ENCODE measurements around the gene SMARCA2.

The SMARCA2 gene

GRCh38 chr9:2227144-2227867, 212.2 kb downstream of the SMARCA2 start:
- no peak overlapping the region for H3K4me3 ChIP-seq (ENCODE audit: low read depth, low read length)
- TF ChIP-seq CTCF (IDR thresholded peaks at IDR 0.05; ENCODE audit: low read depth, low read length), result no peak

- TF ChIP-seq CTCF (IDR thresholded peaks at IDR 0.05; ENCODE audit: low read depth, low read length), result peak; percentile 39
- no peak overlapping the region for H3K4me3 ChIP-seq (ENCODE audit: low read depth, low read length)
These were observed 213.0 kb downstream of the SMARCA2 start for GRCh38 chr9:2228132-2228531.

- no peak for TF ChIP-seq CTCF (IDR thresholded peaks at IDR 0.05; ENCODE audit: low read depth, low read length)
- H3K4me3 ChIP-seq (ENCODE audit: low read depth, low read length), result no peak overlapping the region
These were observed 213.5 kb downstream of the SMARCA2 start for GRCh38 chr9:2228641-2229040.

- no peak overlapping the region for H3K4me3 ChIP-seq (ENCODE audit: low read depth, low read length)
These were observed 214.1 kb downstream of the SMARCA2 start for GRCh38 chr9:2229109-2229721.

GRCh38 chr9:2230362-2230761, 215.2 kb downstream of the SMARCA2 start:
- no peak overlapping the region for H3K4me3 ChIP-seq (ENCODE audit: low read depth, low read length)
- no peak for TF ChIP-seq CTCF (IDR thresholded peaks at IDR 0.05; ENCODE audit: low read depth, low read length)

More at GRCh38 chr9:2229109-2229721, 214.1 kb downstream of the SMARCA2 start:
- no peak for TF ChIP-seq CTCF (IDR thresholded peaks at IDR 0.05; ENCODE audit: low read depth, low read length)

GRCh38 chr9:2231101-2231500, 216.0 kb downstream of the SMARCA2 start:
- TF ChIP-seq CTCF (IDR thresholded peaks at IDR 0.05; ENCODE audit: low read depth, low read length), result no peak
- no peak overlapping the region for H3K4me3 ChIP-seq (ENCODE audit: low read depth, low read length)

- TF ChIP-seq CTCF (IDR thresholded peaks at IDR 0.05; ENCODE audit: low read depth, low read length), result no peak
- H3K4me3 ChIP-seq (ENCODE audit: low read depth, low read length), result no peak overlapping the region
These were observed 216.7 kb downstream of the SMARCA2 start for GRCh38 chr9:2231829-2232228.

Measured in WI38 (cell line).